HepG2 (cell line): ENCODE data around the gene TRIP6. TPM values are rescaled to one million over a fixed set of nuclear protein-coding genes. Genes with fewer than 3 reads are reported as not detected.

Experiments used
- GPN1 ChIP-seq: sonication (generic); formaldehyde crosslinking; IDR thresholded peaks from 2 replicates; pipeline ENCODE4 v1.5.1; 2020; ENCODE audit warnings: missing genetic modification reagents, borderline replicate concordance
- HES4 ChIP-seq: sonication (generic); formaldehyde crosslinking; IDR thresholded peaks from 2 replicates; pipeline ENCODE4 v1.9.0; 2021; ENCODE audit warnings: mild to moderate bottlenecking, missing genetic modification reagents, borderline replicate concordance
- SKIL ChIP-seq: sonication (generic); formaldehyde crosslinking; IDR thresholded peaks from 2 replicates; pipeline ENCODE4 v1.8.0; 2022; ENCODE audit warnings: missing genetic modification reagents, mild to moderate bottlenecking, moderate library complexity, borderline replicate concordance
- ZMYM3 ChIP-seq: sonication (generic); formaldehyde crosslinking; IDR thresholded peaks from 2 replicates; pipeline ENCODE4 v1.5.1; 2020; ENCODE audit warnings: mild to moderate bottlenecking, missing genetic modification reagents
- ZNF296 ChIP-seq: sonication (generic); formaldehyde crosslinking; conservative IDR thresholded peaks from 2 replicates; pipeline ENCODE4 v1.5.0; 2020; ENCODE audit warnings: mild to moderate bottlenecking, missing genetic modification reagents
- polyA plus RNA-seq, 8 experiments: library from polyadenylated mRNA; depleted of rRNA in 3 of 8; stranded (reverse) in 7 of 8; unstranded in 1 of 8; fragments of >200 nt; fragmentation: Illumina TruSeq in 4 of 8; extraction: Trizol in 4 of 8; gene quantifications; 2 replicates each; pipeline versions ENCODE4 v1.2.1 to v1.2.3, GENCODE V29; 2011 to 2016; ENCODE audit warnings: low read depth in 4 of 8, missing spikeins in 1 of 8, mixed read lengths in 1 of 8; ENCODE audit not compliant: insufficient read depth in 1 of 8
- total RNA-seq, 5 experiments: library from RNA; depleted of rRNA; stranded (reverse); fragments of >200 nt; fragmentation: Illumina TruSeq; extraction: Trizol; gene quantifications; 2 replicates each; pipeline ENCODE4 v1.2.3, GENCODE V29; 2016; ENCODE audit warnings: low read depth in 1 of 5
- TF ChIP-seq, protein P1 (sequence below): sonication (generic); formaldehyde crosslinking; IDR thresholded peaks from 2 replicates; pipeline ENCODE4 v1.4.0; 2020; ENCODE audit warnings: missing genetic modification reagents

Gene TRIP6
- total and polyA plus RNA-seq, 2 of the 13 experiments (the other 11 are each of a cell fraction or from before 2014, with no cell fraction given), result 0.34 to 0.38 TPM

GRCh38 chr7:100890653-100891567 is 23.7 kb downstream of the TRIP6 start (continued):
- TF ChIP-seq SKIL (CRISPR knock-in tag) (no peak), HES4 (CRISPR knock-in tag) (no peak), GPN1 (CRISPR knock-in tag) (no peak), ZMYM3 (CRISPR knock-in tag) (0 out of 2 replicates have a peak, but pooled peaks have one; percentile 2), ZNF296 (CRISPR knock-in tag) (0 out of 2 replicates have a peak, but pooled peaks have one; percentile 11)
- TF ChIP-seq, protein P1, sequence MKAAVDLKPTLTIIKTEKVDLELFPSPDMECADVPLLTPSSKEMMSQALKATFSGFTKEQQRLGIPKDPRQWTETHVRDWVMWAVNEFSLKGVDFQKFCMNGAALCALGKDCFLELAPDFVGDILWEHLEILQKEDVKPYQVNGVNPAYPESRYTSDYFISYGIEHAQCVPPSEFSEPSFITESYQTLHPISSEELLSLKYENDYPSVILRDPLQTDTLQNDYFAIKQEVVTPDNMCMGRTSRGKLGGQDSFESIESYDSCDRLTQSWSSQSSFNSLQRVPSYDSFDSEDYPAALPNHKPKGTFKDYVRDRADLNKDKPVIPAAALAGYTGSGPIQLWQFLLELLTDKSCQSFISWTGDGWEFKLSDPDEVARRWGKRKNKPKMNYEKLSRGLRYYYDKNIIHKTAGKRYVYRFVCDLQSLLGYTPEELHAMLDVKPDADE (CRISPR knock-in tag), result no peak
